GM19035 (cell line): ENCODE data around the gene PHF19.

Experiments used
- ATAC-seq: cut with Tn5 transposase; IDR thresholded peaks from one replicate; pipeline ENCODE4 v1.9.1; 2021; ENCODE audit not compliant: unreplicated experiment

PHF19 gene

GRCh38 chr9:120913647-120914264 lies 36.8 kb upstream of the PHF19 start:
- ATAC-seq, result no peak

- no peak for ATAC-seq
Measured at GRCh38 chr9:120912958-120913646, 36.1 kb upstream of the PHF19 start.

- no peak for ATAC-seq
Measured at GRCh38 chr9:120911295-120911837, 34.4 kb upstream of the PHF19 start.

- no peak for ATAC-seq
Measured at GRCh38 chr9:120910643-120911042, 33.7 kb upstream of the PHF19 start.

GRCh38 chr9:120909904-120910303 lies 32.9 kb upstream of the PHF19 start:
- ATAC-seq, result no peak

GRCh38 chr9:120905315-120906164 lies 28.6 kb upstream of the PHF19 start:
- ATAC-seq, result no peak

GRCh38 chr9:120904978-120905301 lies 28.0 kb upstream of the PHF19 start:
- ATAC-seq, result no peak

GRCh38 chr9:120904061-120904977 lies 27.3 kb upstream of the PHF19 start:
- ATAC-seq, result no peak

- ATAC-seq, result no peak
Measured at GRCh38 chr9:120902569-120903535, 25.9 kb upstream of the PHF19 start.

GRCh38 chr9:120901755-120902568 lies 25.0 kb upstream of the PHF19 start:
- ATAC-seq, result no peak

GRCh38 chr9:120900824-120901223 lies 23.8 kb upstream of the PHF19 start:
- ATAC-seq, result no peak

GRCh38 chr9:120899490-120900068 lies 22.6 kb upstream of the PHF19 start:
- no peak for ATAC-seq

GRCh38 chr9:120898396-120898795 lies 21.4 kb upstream of the PHF19 start:
- no peak for ATAC-seq

GRCh38 chr9:120895951-120896350 lies 19.0 kb upstream of the PHF19 start:
- ATAC-seq, result no peak

- no peak for ATAC-seq
Measured at GRCh38 chr9:120894321-120895148, 17.5 kb upstream of the PHF19 start.

GRCh38 chr9:120893611-120894307 lies 16.8 kb upstream of the PHF19 start:
- ATAC-seq, result no peak
